ENCODE results near the gene GMDS. TPM values are rescaled to one million over a fixed set of nuclear protein-coding genes. Genes with fewer than 3 reads are reported as not detected.

The GMDS gene
- total RNA-seq, 2 donors from 2014 or later = 18.2 to 20.5 TPM

DNA sequence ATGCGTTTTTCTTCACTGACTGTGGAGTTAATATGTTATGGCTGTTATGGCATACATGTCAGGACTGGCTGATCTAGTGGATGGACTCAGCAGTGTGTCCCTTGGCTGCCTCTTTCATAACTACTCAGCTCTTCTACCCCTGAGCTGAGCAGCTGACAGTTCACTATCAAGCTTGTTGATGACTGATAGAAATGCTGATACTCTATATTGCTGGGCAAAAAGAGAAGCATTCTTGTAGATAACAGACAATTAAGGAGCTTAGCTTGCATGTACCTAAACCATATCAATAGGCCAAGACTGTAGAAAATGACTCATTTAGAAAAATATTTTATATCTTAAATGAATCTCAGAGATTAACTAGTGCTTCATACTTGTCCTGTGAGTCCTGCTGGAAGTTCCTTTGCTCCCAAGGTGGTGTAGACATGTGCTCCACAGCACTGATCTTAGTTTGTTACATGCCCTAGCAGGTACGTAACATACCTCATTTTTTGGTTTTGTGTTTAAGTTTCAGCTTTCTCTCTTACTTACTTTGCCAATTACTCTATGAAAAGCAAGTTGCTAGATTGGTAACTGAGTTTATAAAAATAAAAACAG, 236.9 kb downstream of the GMDS start:
- Mint-ChIP-seq H3K4me3 (no peak overlapping the region), H3K27me3 (no peaks in the 10 kb centered on the region)
- no peak for ATAC-seq

DNA sequence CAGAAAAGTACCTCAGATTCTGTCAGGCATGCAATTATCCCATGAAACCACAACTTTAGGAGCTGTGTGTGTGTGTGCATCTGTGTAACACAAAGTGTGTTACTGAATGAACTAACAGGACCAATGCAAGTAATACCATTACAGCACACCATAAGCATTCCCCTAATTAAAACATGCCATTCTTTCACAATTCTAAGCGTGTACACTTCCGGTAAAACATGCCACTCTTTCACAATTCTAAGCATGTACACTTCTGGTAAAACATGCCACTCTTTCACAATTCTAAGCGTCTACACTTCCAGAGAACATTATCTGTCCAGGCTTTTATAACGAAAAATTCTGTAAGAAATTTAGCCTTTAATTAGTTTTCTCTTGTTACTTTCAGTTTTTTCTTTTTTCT, 238.2 kb downstream of the GMDS start:
- H3K27ac Mint-ChIP-seq = no peak overlapping the region

More for the DNA sequence above, 236.9 kb downstream of the GMDS start:
- Mint-ChIP-seq H3K4me1 (no peaks in the 10 kb centered on the region), H3K36me3 (ENCODE audit: low read depth) (no peaks in the 10 kb centered on the region), H3K27ac (no peak overlapping the region)
- no peak for DNase-seq
- H3K9me3 ChIP-seq (ENCODE audit: control insufficient read depth, low read length, poor library complexity, severe bottlenecking) = no peaks in the 10 kb centered on the region

DNA sequence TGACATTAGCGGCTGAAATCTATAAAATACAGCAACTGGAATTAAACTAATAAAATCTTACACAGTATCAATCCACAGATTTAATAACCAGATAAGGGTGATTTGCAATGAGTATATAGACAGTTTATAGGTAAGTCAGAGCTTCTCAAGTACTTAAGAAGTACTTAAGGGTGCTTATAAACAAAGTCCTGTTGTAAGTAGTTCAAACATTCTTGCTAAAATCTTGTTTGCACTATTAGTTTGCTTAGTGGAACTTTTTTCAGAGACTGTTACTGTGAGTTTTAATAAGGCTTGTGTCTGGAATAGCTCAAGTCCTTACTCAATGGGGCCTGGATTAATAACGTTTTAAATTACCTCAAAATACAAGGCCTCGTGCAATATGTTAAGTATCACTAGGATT, 240.5 kb downstream of the GMDS start:
- DNase-seq (no peak), ATAC-seq (no peak)
- H3K27ac Mint-ChIP-seq = no peak overlapping the region
- no peaks in the 10 kb centered on the region for H3K9me3 ChIP-seq (ENCODE audit: control insufficient read depth, low read length, poor library complexity, severe bottlenecking)
- H3K36me3 Mint-ChIP-seq (ENCODE audit: low read depth) = no peaks in the 10 kb centered on the region
- no peaks in the 10 kb centered on the region for H3K27me3 Mint-ChIP-seq
- no peak overlapping the region for H3K4me3 Mint-ChIP-seq
- no peaks in the 10 kb centered on the region for H3K4me1 Mint-ChIP-seq

More for the DNA sequence above, 238.2 kb downstream of the GMDS start:
- DNase-seq (no peak), ATAC-seq (no peak)
- Mint-ChIP-seq H3K27me3 (no peaks in the 10 kb centered on the region), H3K36me3 (ENCODE audit: low read depth) (no peaks in the 10 kb centered on the region), H3K4me1 (no peaks in the 10 kb centered on the region), H3K4me3 (no peak overlapping the region)
- H3K9me3 ChIP-seq (ENCODE audit: control insufficient read depth, low read length, poor library complexity, severe bottlenecking) = no peaks in the 10 kb centered on the region

DNA sequence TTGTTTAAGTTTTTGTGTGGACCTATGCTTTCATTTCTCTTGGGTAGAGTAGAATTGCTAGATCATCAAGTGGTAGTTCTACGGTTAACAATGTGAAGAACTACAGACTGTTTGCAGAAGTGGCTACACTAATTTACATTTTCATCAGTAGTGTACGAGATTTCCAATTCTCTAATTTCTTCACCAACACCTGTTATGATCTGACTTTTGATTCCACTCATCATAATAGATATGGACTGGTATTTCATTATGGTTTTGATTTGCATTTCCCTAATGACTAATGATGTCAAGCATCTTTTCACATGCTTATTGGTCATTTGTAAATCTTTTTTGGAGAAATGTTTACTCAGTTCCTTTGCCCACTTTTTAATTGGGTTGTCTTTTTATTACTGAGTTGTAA, 244.4 kb downstream of the GMDS start:
- Mint-ChIP-seq H3K27me3 (no peaks in the 10 kb centered on the region), H3K4me3 (no peak overlapping the region), H3K4me1 (no peaks in the 10 kb centered on the region), H3K36me3 (ENCODE audit: low read depth) (no peaks in the 10 kb centered on the region), H3K27ac (no peak overlapping the region)
- no peaks in the 10 kb centered on the region for H3K9me3 ChIP-seq (ENCODE audit: control insufficient read depth, low read length, poor library complexity, severe bottlenecking)
- ATAC-seq (no peak), DNase-seq (no peak)

DNA sequence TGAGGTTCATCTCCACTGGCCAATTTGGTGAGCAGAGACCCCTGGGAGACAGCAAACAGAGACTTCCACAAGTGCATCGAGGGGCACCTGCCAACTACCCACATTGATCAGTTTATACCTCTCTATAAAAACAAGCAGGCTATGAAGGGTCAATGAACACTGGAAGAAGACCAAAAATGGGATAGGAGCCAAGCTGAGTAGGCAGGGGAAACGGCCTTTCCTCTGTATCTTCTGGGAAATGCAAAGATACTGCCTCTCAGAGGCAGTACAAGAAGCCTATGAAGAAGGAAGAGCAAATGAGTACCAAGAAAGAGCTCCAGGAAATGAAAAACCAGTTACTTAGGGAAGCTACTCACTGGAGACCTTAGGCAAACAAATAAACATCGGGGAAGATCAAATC, 247.7 kb downstream of the GMDS start:
- no peak overlapping the region for H3K4me3 Mint-ChIP-seq
- H3K36me3 Mint-ChIP-seq (ENCODE audit: low read depth) = no peaks in the 10 kb centered on the region
- H3K4me1 Mint-ChIP-seq = peaks cover 2% of the 10 kb centered on the region
- ATAC-seq (no peak), DNase-seq (no peak)
- no peaks in the 10 kb centered on the region for H3K9me3 ChIP-seq (ENCODE audit: control insufficient read depth, low read length, poor library complexity, severe bottlenecking)
- no peaks in the 10 kb centered on the region for H3K27me3 Mint-ChIP-seq
- no peak overlapping the region for H3K27ac Mint-ChIP-seq

DNA sequence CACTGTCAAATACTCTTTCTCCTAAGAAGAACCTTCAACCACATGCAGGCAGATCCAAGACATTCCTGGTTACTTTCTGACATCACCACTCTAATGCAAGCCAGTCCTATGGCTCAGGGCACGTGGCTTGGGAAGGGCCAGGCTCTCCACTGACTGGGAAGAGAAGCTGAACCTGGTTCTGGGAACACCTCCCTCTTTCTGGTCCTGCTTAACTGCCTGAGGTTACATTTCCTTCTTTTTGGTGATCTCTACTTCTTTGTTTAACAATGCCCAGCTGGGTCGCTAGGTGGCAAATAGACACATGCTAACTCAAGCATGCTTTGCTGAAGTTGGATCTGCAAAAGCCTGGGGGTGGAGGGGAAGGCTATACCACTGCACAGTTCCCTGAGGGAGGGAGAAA, 249.8 kb downstream of the GMDS start:
- Mint-ChIP-seq H3K27me3 (no peaks in the 10 kb centered on the region), H3K4me1 (peaks cover 2% of the 10 kb centered on the region), H3K36me3 (ENCODE audit: low read depth) (peaks cover 3% of the 10 kb centered on the region), H3K4me3 (no peak overlapping the region), H3K27ac (no peak overlapping the region)
- DNase-seq (no peak), ATAC-seq (no peak)
- H3K9me3 ChIP-seq (ENCODE audit: control insufficient read depth, low read length, poor library complexity, severe bottlenecking) = no peaks in the 10 kb centered on the region

DNA sequence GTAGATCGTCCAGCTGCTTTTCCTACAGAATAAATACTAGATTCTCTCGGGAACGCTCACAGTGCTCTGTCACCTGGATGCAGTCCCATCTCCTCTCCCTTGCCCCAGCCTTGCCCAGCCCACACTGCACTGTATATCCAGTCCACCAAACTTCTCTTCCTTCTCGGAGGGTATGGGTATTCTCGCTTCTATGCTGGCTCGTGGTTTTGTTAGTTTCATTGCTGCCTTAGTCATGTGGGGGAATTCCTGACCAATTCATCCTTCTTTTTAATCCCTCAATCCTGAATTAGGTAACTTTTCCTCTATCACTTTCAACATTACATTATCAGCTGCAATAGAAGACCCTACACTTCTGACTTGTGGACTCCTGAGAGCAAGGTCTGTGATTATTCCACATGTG, 252.4 kb downstream of the GMDS start:
- Mint-ChIP-seq H3K4me3 (no peak overlapping the region), H3K27ac (no peak overlapping the region), H3K36me3 (ENCODE audit: low read depth) (peaks cover 3% of the 10 kb centered on the region), H3K27me3 (no peaks in the 10 kb centered on the region), H3K4me1 (peaks cover 2% of the 10 kb centered on the region)
- DNase-seq (no peak), ATAC-seq (no peak)
- H3K9me3 ChIP-seq (ENCODE audit: control insufficient read depth, low read length, poor library complexity, severe bottlenecking) = no peaks in the 10 kb centered on the region

DNA sequence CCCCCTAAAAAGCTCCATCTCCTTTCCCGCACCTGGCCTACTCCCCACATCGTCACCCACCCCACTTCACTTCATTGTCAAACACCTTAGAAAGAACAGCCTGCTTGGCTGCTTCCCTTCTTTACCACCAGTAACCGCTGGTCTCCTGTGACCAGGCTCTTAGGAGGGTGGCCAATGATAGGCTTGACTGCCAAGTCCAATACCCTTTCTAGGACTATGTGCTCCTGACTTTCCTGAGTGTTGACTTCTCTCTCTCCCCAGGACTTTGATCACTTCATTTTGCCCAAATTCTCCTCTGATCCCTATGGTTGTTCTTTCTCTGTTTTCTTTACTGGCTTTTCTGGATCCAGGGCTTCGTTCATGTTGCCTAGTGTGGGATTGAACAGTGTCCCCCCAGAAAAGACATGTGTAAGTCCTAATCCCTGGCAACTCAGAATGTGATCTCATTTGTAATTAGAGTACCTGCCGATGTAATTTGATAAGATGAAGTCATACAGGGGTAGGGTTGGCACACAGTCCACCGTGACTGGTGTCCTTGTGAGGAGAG, 254.0 kb downstream of the GMDS start:
- Mint-ChIP-seq H3K27me3 (no peaks in the 10 kb centered on the region), H3K4me3 (no peak overlapping the region), H3K4me1 (peaks cover 2% of the 10 kb centered on the region), H3K36me3 (ENCODE audit: low read depth) (peaks cover 3% of the 10 kb centered on the region), H3K27ac (no peak overlapping the region)
- ATAC-seq = no peak
- no peaks in the 10 kb centered on the region for H3K9me3 ChIP-seq (ENCODE audit: control insufficient read depth, low read length, poor library complexity, severe bottlenecking)
- DNase-seq = no peak

DNA sequence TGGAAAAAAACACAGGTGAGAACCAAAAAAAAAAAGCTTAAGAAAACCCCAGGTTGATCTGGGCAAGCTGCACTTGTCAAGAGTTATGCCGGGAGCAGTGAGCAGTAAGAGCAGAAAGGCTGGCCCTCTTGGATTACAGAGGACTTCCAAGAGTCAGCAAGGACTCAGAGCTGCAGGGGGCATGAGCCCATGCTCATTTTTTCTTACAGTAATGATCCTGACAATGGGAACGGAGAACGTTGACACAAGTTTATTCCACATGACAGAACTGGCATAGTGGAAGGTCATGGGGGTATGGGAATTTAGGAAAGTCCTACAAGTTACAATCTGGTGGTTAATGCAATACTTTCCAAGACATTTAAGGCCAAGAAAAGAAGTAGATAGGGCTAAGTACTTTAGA, 256.6 kb downstream of the GMDS start:
- Mint-ChIP-seq H3K36me3 (ENCODE audit: low read depth) (peaks cover 5% of the 10 kb centered on the region), H3K27ac (no peak overlapping the region), H3K4me3 (no peak overlapping the region), H3K4me1 (no peaks in the 10 kb centered on the region), H3K27me3 (no peaks in the 10 kb centered on the region)
- no peak for DNase-seq
- no peaks in the 10 kb centered on the region for H3K9me3 ChIP-seq (ENCODE audit: control insufficient read depth, low read length, poor library complexity, severe bottlenecking)
- no peak for ATAC-seq

DNA sequence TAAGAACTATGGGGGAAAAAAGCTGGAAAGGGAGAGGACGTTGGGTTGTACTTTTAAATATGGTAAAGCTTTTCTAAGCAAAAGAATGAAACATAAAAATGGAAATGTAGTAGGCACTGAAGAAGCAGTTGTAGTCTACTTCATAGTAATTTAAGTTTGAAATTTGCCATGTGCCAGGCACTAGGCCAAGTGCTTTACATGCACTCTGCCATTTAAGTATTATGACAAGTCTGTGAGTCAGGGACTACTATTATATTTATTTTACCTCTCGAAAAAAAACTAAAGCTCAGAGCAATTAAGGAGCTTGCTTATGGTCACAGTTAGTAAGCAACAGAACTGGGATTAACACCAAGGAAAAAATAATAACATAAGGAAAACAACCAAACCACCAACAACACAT, 257.8 kb downstream of the GMDS start:
- H3K4me3 Mint-ChIP-seq = no peak overlapping the region
- DNase-seq = no peak
- H3K4me1 Mint-ChIP-seq = no peaks in the 10 kb centered on the region
- ATAC-seq = no peak
- H3K27ac Mint-ChIP-seq = no peak overlapping the region
- no peaks in the 10 kb centered on the region for H3K27me3 Mint-ChIP-seq
- H3K9me3 ChIP-seq (ENCODE audit: control insufficient read depth, low read length, poor library complexity, severe bottlenecking) = no peaks in the 10 kb centered on the region
- H3K36me3 Mint-ChIP-seq (ENCODE audit: low read depth) = peaks cover 5% of the 10 kb centered on the region

DNA sequence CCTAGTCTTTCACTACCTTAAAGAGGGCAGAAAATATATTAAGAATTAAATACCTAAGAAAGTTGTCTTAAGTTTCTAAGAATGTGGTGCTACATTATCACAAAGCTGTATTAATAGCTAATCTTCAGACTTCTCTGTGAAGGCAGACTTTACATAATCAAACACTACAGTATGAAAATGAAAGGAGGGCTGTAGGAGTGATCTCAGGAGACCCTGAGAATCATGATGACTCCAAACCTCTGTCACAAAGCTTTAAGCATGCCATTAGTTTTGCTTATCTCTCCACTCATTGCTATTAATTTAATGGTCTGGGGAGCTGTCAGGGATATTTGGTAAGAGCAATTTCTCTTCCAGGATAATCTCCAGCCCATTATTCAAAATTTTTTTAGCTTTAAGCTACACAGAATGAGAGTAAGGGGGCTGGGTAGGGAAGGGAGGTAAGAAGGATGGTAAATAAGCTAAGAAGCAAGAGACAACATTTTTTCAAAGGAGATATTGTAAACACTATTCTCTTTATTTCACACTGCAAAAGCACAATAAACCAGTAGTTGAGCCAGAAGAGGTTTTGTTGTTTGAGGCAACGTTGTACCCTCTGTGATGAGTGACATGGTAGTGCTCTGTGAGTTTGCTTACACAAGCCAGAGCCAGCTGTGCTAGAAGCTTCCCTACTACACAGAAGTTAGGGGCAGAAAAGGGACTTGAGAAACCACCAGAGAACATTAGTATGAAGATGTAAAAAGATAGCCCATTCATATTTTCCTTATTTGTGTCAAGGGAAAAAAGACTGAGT, 258.8 kb downstream of the GMDS start:
- no peak overlapping the region for H3K27ac Mint-ChIP-seq
- DNase-seq (no peak), ATAC-seq (no peak)
- no peaks in the 10 kb centered on the region for H3K4me1 Mint-ChIP-seq
- H3K9me3 ChIP-seq (ENCODE audit: control insufficient read depth, low read length, poor library complexity, severe bottlenecking) = no peaks in the 10 kb centered on the region
- H3K27me3 Mint-ChIP-seq = no peaks in the 10 kb centered on the region
- H3K36me3 Mint-ChIP-seq (ENCODE audit: low read depth) = peaks cover 5% of the 10 kb centered on the region
- no peak overlapping the region for H3K4me3 Mint-ChIP-seq

DNA sequence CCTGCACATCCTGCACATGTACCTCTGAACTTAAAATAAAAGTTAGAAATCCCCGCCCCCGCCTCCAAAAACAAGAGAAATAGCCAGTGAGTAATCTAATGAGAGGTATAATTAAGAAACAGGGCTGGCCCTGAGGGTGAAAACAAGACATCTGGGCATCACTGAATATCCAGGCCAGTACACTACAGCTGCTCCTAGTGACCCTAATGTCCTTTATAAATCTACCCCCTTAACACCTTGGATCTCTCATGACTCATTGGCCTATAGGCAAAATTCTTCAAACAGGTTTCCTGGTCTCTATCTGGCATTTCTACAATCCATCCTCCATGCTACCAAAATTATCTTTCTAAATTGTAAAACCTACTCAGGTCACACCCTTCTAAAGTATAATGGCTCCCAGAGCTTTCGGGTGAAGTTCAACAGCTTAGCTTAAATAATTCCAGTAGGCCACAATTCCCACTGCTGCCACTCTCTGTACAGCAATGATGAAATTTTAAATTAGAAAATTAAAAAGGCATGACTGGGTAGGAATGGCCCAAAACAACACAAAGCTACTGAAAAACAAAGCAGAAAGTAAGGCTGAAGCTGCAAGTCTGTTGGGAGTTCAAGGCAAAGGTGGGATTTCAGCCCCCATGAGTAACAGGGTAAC, 260.9 kb downstream of the GMDS start:
- no peak overlapping the region for H3K27ac Mint-ChIP-seq
- ATAC-seq (no peak), DNase-seq (no peak)
- no peaks in the 10 kb centered on the region for H3K27me3 Mint-ChIP-seq
- no peak overlapping the region for H3K4me3 Mint-ChIP-seq
- H3K36me3 Mint-ChIP-seq (ENCODE audit: low read depth) = peaks cover 4% of the 10 kb centered on the region
- no peaks in the 10 kb centered on the region for H3K4me1 Mint-ChIP-seq
- H3K9me3 ChIP-seq (ENCODE audit: control insufficient read depth, low read length, poor library complexity, severe bottlenecking) = no peaks in the 10 kb centered on the region

DNA sequence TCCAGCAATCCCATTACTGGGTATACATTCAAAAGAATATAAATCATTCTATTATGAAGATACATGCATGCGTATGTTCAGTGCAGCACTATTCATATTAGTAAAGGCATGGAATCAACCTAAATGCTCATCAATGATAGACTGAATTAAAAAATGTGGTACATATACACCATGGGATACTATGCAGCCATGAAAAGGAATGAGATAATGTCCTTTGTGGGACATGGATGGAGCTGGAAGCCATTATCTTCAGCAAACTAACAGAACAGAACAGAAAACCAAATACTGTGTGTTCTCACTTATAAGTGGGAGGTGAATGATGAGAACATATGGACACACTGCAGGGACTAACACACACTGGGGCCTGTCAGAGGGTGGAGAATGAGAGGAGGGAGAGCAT, 261.6 kb downstream of the GMDS start:
- DNase-seq = no peak
- Mint-ChIP-seq H3K27ac (no peak overlapping the region), H3K4me3 (no peak overlapping the region), H3K27me3 (no peaks in the 10 kb centered on the region), H3K4me1 (no peaks in the 10 kb centered on the region), H3K36me3 (ENCODE audit: low read depth) (peaks cover 7% of the 10 kb centered on the region)
- ATAC-seq = no peak
- H3K9me3 ChIP-seq (ENCODE audit: control insufficient read depth, low read length, poor library complexity, severe bottlenecking) = no peaks in the 10 kb centered on the region
